ENCODE results near the gene NEMP2. TPM values are rescaled to one million over a fixed set of nuclear protein-coding genes. Genes with fewer than 3 reads are reported as not detected.

NEMP2 gene
- total RNA-seq, result 4.5 and 4.6 TPM in 2 replicates

GRCh38 chr2:190534310-190535120 is at the start of gene NEMP2:
TSS of gene NEMP2 (minus strand) at chr2:190534722. CDS start at chr2:190534655, 67 bp downstream.

Other genes with a start within 250 kb of the NEMP2 start
- 19.3 and 24.5 TPM in 2 replicates for gene HIBCH, start 214.9 kb downstream of the NEMP2 start, total RNA-seq
- gene INPP1, start 191.1 kb downstream of the NEMP2 start, total RNA-seq, result 9.3 and 11.0 TPM in 2 replicates
- gene MFSD6, start 126.4 kb downstream of the NEMP2 start, total RNA-seq, result 12.2 and 19.0 TPM in 2 replicates
- 38.1 and 46.6 TPM in 2 replicates for gene NAB1, start 114.4 kb upstream of the NEMP2 start, total RNA-seq

Measured in aortic smooth muscle cell (primary cell).